SK-MEL-5 (cell line): Measurements from ENCODE around the gene RELN. TPM values are rescaled to one million over a fixed set of nuclear protein-coding genes. Genes with fewer than 3 reads are reported as not detected.
A peak's percentile ranks its signal among the peaks of the same experiment; 100 is the strongest.

ENCODE experiments used
- DNase-seq: peaks from one replicate; pipeline ENCODE4 v3.0.0-alpha.2; 2016; ENCODE audit warnings: low read depth, low spot score
- in situ Hi-C: cut with HindIII; loops from 2 replicates; pipeline ENCODE4 v1.10.0; 2016; ENCODE audit warnings: low sequenced_read_pairs, high pct_unique_total_duplicates, low pct_unique_long_range_greater_than_20kb
- total RNA-seq: library from RNA; depleted of rRNA; stranded (reverse); fragments of >200 nt; shearing (Covaris generic); gene quantifications from 2 replicates; pipeline ENCODE4 v1.2.3, GENCODE V29; 2014

RELN gene
- total RNA-seq, 1 experiment from 2014 or later, result 5.1 TPM

GRCh38 chr7:103962070-103962469, 27.4 kb downstream of the RELN start:
- in situ Hi-C loops, result no loop called here
- DNase-seq, result no peak

- DNase-seq, result no peak
- in situ Hi-C loops, result no loop called here
These were observed 31.1 kb downstream of the RELN start for GRCh38 chr7:103958284-103958818.

GRCh38 chr7:103955985-103956384, 33.5 kb downstream of the RELN start:
- in situ Hi-C loops, result no loop called here
- no peak for DNase-seq

- in situ Hi-C loops, result no loop called here
- no peak for DNase-seq
These were observed 37.0 kb downstream of the RELN start for GRCh38 chr7:103952408-103952807.

- DNase-seq, result peak; percentile 31
- in situ Hi-C loops, result no loop called here
These were observed 38.1 kb downstream of the RELN start for GRCh38 chr7:103951311-103951710.

GRCh38 chr7:103949374-103949773, 40.1 kb downstream of the RELN start:
- DNase-seq, result no peak
- in situ Hi-C loops, result no loop called here

- DNase-seq, result no peak
- in situ Hi-C loops, result no loop called here
These were observed 42.3 kb downstream of the RELN start for GRCh38 chr7:103947026-103947655.

- in situ Hi-C loops, result no loop called here
- no peak for DNase-seq
These were observed 45.1 kb downstream of the RELN start for GRCh38 chr7:103944230-103944900.

GRCh38 chr7:103941976-103942375, 47.5 kb downstream of the RELN start:
- in situ Hi-C loops, result no loop called here
- no peak for DNase-seq

GRCh38 chr7:103940382-103941268, 48.8 kb downstream of the RELN start:
- DNase-seq, result peak; percentile 69
- in situ Hi-C loops, result no loop called here

GRCh38 chr7:103937680-103938079, 51.8 kb downstream of the RELN start:
- in situ Hi-C loops, result no loop called here
- DNase-seq, result no peak

- in situ Hi-C loops, result no loop called here
- DNase-seq, result peak; percentile 58
These were observed 52.9 kb downstream of the RELN start for GRCh38 chr7:103936558-103936957.

GRCh38 chr7:103934508-103934907, 55.0 kb downstream of the RELN start:
- DNase-seq, result no peak
- in situ Hi-C loops, result no loop called here

- DNase-seq, result no peak
- in situ Hi-C loops, result no loop called here
These were observed 57.1 kb downstream of the RELN start for GRCh38 chr7:103932389-103932788.

- in situ Hi-C loops, result no loop called here
- peak; percentile 42 for DNase-seq
These were observed 59.6 kb downstream of the RELN start for GRCh38 chr7:103929901-103930311.

- in situ Hi-C loops, result no loop called here
- DNase-seq, result no peak
These were observed 60.9 kb downstream of the RELN start for GRCh38 chr7:103928581-103928980.

GRCh38 chr7:103924184-103924583, 65.3 kb downstream of the RELN start:
- in situ Hi-C loops, result no loop called here
- DNase-seq, result no peak

- no peak for DNase-seq
- in situ Hi-C loops, result no loop called here
These were observed 67.1 kb downstream of the RELN start for GRCh38 chr7:103922407-103922806.
